Cardiac muscle cell (in vitro differentiated cells and primary cell): ENCODE results near the gene LRRC8A. TPM values are rescaled to one million over a fixed set of nuclear protein-coding genes. Genes with fewer than 3 reads are reported as not detected.
"Not testable (repeated sequence)": the region's sequence is repeated elsewhere in the genome, so short reads cannot be mapped to it uniquely, and the experiment has no call there.

ENCODE experiments used
- DNase-seq, 2 donors: peaks; one replicate each; pipeline versions ENCODE4 v3.0.0 to v3.0.0-alpha.2; 2010 to 2017; ENCODE audit warnings: low read depth in 1 of 2, low spot score in 1 of 2
- H3K27ac ChIP-seq: fragments of 200-600 bp; sonication (generic); 2 replicates; pipeline ENCODE4 v1.5.1; 2016
- H3K27me3 ChIP-seq: fragments of 200-600 bp; sonication (generic); 2 replicates; pipeline ENCODE4 v1.6.0; 2016; ENCODE audit warnings: control low read depth
- H3K36me3 ChIP-seq: fragments of 200-600 bp; sonication (generic); 2 replicates; pipeline ENCODE4 v1.5.1; 2016; ENCODE audit warnings: control low read depth
- H3K4me1 ChIP-seq: fragments of 200-600 bp; sonication (generic); 2 replicates; pipeline ENCODE4 v1.8.1; 2017; ENCODE audit warnings: low read depth, mild to moderate bottlenecking, mixed run types
- H3K4me3 ChIP-seq: fragments of 200-600 bp; sonication (generic); 2 replicates; pipeline ENCODE4 v1.5.1; 2016; ENCODE audit warnings: mild to moderate bottlenecking
- H3K9me3 ChIP-seq: fragments of 200-600 bp; sonication (generic); 2 replicates; pipeline ENCODE4 v1.5.1; 2017; ENCODE audit warnings: low read depth, mild to moderate bottlenecking, control low read depth
- CTCF ChIP-seq: IDR thresholded peaks from 2 replicates; pipeline ENCODE4 v1.5.1; 2012; ENCODE audit warnings: low read depth, mild to moderate bottlenecking, low read length
- polyA plus RNA-seq: library from polyadenylated mRNA; unstranded; fragments of >200 nt; fragmentation: Nextera tagmentation; extraction: Ambion mirVana; gene quantifications from 2 replicates; pipeline ENCODE4 v1.2.1, GENCODE V29; 2016
- total RNA-seq: library from RNA; depleted of rRNA; stranded (reverse); fragments of >200 nt; gene quantifications from 2 replicates; pipeline ENCODE4 v1.2.3, GENCODE V29; 2016

The LRRC8A gene
- total and polyA plus RNA-seq, 2 experiments from 2014 or later: 28.6 to 55.8 TPM

GRCh38 chr9:128947527-128948301, 65.8 kb downstream of the LRRC8A start, which contains the start of the genes DOLK and NUP188:
DOLK (minus strand) TSS chr9:128947603; CDS start chr9:128947303, 300 bp downstream.
NUP188 (plus strand) TSS chr9:128947699; CDS start chr9:128947720, 21 bp downstream.
- TF ChIP-seq CTCF: no peak
- peak; percentile 96 to 97 for DNase-seq
- peak within 1 kb of the TSS; percentile 73 for H3K4me3 ChIP-seq
- H3K27ac ChIP-seq: peak within 1 kb of the TSS; percentile 92
- H3K4me1 ChIP-seq: no peaks in the 10 kb centered on the region
- no peaks in the 10 kb centered on the region for H3K9me3 ChIP-seq
- H3K27me3 ChIP-seq: no peaks in the 10 kb centered on the region
- H3K36me3 ChIP-seq: peaks cover 8% of the 10 kb centered on the region

- not testable (repeated sequence) for H3K27ac ChIP-seq, H3K27me3 ChIP-seq, DNase-seq, H3K4me3 ChIP-seq, H3K4me1 ChIP-seq, H3K9me3 ChIP-seq
- H3K36me3 ChIP-seq: peaks cover 34% of the 10 kb centered on the region
These were observed 79.5 kb downstream of the LRRC8A start for GRCh38 chr9:128961403-128961802.

Other genes starting within 250 kb of the LRRC8A start
- gene DYNC2I2, start 225.3 kb upstream of the LRRC8A start, total RNA-seq: 77.2 and 94.9 TPM in 2 replicates
- gene DYNC2I2, start 225.3 kb upstream of the LRRC8A start, polyA plus RNA-seq: 81.7 and 119 TPM in 2 replicates
- 335 and 481 TPM in 2 replicates for gene SET, start 192.9 kb upstream of the LRRC8A start, total RNA-seq
- 227 and 262 TPM in 2 replicates for gene SET, start 192.9 kb upstream of the LRRC8A start, polyA plus RNA-seq
- gene PKN3, start 179.6 kb upstream of the LRRC8A start, total RNA-seq: 13.8 and 17.9 TPM in 2 replicates
- gene PKN3, start 179.6 kb upstream of the LRRC8A start, polyA plus RNA-seq: 13.4 and 13.5 TPM in 2 replicates
- gene ZDHHC12, start 158.0 kb upstream of the LRRC8A start, total RNA-seq: 58.7 and 87.1 TPM in 2 replicates
- gene ZDHHC12, start 158.0 kb upstream of the LRRC8A start, polyA plus RNA-seq: 47.4 and 68.3 TPM in 2 replicates
- 89.6 and 94.1 TPM in 2 replicates for gene ZER1, start 110.2 kb upstream of the LRRC8A start, total RNA-seq
- gene ZER1, start 110.2 kb upstream of the LRRC8A start, polyA plus RNA-seq: 74.1 and 84.7 TPM in 2 replicates
- gene TBC1D13, start 94.9 kb upstream of the LRRC8A start, total RNA-seq: 24.6 and 26.6 TPM in 2 replicates
- gene TBC1D13, start 94.9 kb upstream of the LRRC8A start, polyA plus RNA-seq: 33.4 and 39.4 TPM in 2 replicates
- 93.3 and 136 TPM in 2 replicates for gene ENDOG, start 63.6 kb upstream of the LRRC8A start, total RNA-seq
- gene ENDOG, start 63.6 kb upstream of the LRRC8A start, polyA plus RNA-seq: 177 and 209 TPM in 2 replicates
- 20.2 and 24.2 TPM in 2 replicates for gene SPOUT1, start 52.3 kb upstream of the LRRC8A start, total RNA-seq
- 32.1 and 52.1 TPM in 2 replicates for gene SPOUT1, start 52.3 kb upstream of the LRRC8A start, polyA plus RNA-seq
- 23.3 and 25.0 TPM in 2 replicates for gene KYAT1, start 183 bp upstream of the LRRC8A start, total RNA-seq
- gene KYAT1, start 183 bp upstream of the LRRC8A start, polyA plus RNA-seq: 21.8 and 36.9 TPM in 2 replicates
- 25.3 and 36.6 TPM in 2 replicates for gene PHYHD1, start 38.8 kb downstream of the LRRC8A start, total RNA-seq
- 40.8 and 43.8 TPM in 2 replicates for gene PHYHD1, start 38.8 kb downstream of the LRRC8A start, polyA plus RNA-seq
- 21.0 and 32.2 TPM in 2 replicates for gene DOLK, start 65.5 kb downstream of the LRRC8A start, total RNA-seq
- 33.3 and 37.1 TPM in 2 replicates for gene DOLK, start 65.5 kb downstream of the LRRC8A start, polyA plus RNA-seq
- 50.8 and 52.0 TPM in 2 replicates for gene NUP188, start 65.6 kb downstream of the LRRC8A start, total RNA-seq
- gene NUP188, start 65.6 kb downstream of the LRRC8A start, polyA plus RNA-seq: 35.8 and 38.9 TPM in 2 replicates
- gene SH3GLB2, start 146.2 kb downstream of the LRRC8A start, total RNA-seq: 132 and 203 TPM in 2 replicates
- gene SH3GLB2, start 146.2 kb downstream of the LRRC8A start, polyA plus RNA-seq: 182 and 187 TPM in 2 replicates
- gene MIGA2, start 154.5 kb downstream of the LRRC8A start, total RNA-seq: 65.8 and 69.8 TPM in 2 replicates
- 44.7 and 48.7 TPM in 2 replicates for gene MIGA2, start 154.5 kb downstream of the LRRC8A start, polyA plus RNA-seq
- gene DOLPP1, start 199.0 kb downstream of the LRRC8A start, total RNA-seq: 18.0 and 19.3 TPM in 2 replicates
- 9.5 and 19.0 TPM in 2 replicates for gene DOLPP1, start 199.0 kb downstream of the LRRC8A start, polyA plus RNA-seq
- 81.6 and 92.8 TPM in 2 replicates for gene CRAT, start 228.7 kb downstream of the LRRC8A start, total RNA-seq
- 80.6 and 85.2 TPM in 2 replicates for gene CRAT, start 228.7 kb downstream of the LRRC8A start, polyA plus RNA-seq
- gene PTPA, start 229.3 kb downstream of the LRRC8A start, total RNA-seq: 197 and 257 TPM in 2 replicates
- gene PTPA, start 229.3 kb downstream of the LRRC8A start, polyA plus RNA-seq: 144 and 156 TPM in 2 replicates